Erythroblast (primary cell): Measurements from ENCODE around the gene PRMT7.

ENCODE experiments used
- GATA1 ChIP-seq: IDR thresholded peaks from 2 replicates; pipeline ENCODE4 v1.6.1; 2011; ENCODE audit warnings: low read depth, mild to moderate bottlenecking, control low read depth, low read length, moderate library complexity
- POLR2A ChIP-seq: IDR thresholded peaks from 2 replicates; pipeline ENCODE4 v1.6.1; 2011; ENCODE audit warnings: mild to moderate bottlenecking, low read length

DNA sequence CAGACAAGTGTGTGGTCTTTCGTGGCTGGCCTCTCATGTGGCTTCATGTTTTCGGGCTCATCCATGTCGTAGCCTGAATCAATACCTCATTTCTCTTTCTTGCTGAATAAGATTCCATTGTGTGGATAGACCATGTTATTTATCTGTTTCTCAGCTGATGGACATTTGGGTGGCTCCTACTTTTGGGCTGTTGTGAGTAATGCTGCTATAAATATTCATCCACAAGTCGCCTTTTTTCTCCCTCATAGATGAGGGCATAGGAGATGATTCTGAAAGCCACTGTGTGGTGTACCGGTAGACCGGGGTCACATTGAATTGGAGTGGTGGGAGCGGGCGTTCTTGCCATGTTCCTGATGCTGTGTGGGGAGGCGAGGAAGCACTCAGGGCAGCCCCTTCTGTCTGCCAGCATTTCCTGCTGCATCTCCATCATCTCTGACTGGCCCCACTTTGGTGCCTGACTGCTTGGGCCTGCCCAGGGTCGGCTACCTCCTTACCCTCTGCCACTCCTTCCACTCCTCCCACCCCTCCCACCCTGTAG lies 40.1 kb downstream of the PRMT7 start:
- no peak for TF ChIP-seq POLR2A
- no peak for TF ChIP-seq GATA1
